ENCODE results near the gene DUS1L. TPM values are rescaled to one million over a fixed set of nuclear protein-coding genes. Genes with fewer than 3 reads are reported as not detected.

DUS1L gene
- total RNA-seq, 1 donor, result 56.1 TPM

DNA sequence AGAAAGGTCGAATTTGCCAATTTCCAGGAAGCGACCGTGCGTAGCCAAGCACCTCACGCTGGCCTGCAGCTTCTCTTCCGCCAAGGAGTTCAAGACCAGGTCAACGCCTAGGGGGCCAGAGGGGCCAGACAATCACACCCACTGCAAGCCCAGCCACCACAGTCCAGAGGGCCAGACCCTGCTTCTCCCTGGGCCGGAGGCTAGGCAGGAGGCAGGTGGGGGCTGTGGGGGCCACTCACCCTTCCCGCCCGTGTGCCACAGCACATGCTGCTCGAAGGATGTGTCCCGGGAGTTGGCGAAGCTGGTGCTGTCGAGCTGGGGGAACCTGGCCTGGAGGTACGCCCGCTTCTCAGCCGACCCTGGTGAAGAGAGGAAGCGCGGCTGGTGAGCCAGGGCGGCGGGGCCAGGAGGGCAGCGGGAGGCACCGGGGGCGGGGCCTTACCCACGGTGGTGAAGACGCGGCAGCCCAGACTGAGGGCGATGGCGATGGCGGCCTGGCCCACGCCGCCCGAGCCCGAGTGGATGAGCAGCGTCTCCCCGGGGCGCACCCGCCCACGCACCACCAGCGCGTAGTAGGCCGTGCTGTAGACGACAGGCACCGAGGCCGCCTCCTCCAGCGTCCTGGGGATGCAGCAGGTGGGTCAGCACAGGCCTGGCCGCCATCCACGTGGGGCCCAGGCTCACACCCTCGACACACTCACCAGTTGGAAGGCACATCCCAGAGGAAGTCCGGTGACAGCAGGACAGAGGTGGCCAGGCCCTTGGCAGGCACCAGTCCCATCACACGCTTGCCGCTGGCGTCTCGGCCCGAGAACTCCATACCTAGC, 18.1 kb upstream of the DUS1L start:
- no peak for TF ChIP-seq CTCF (IDR thresholded peaks at IDR 0.05; ENCODE audit: insufficient read depth, low read depth, low read length)
- no peak for DNase-seq (ENCODE audit: low read depth)
- H3K4me3 ChIP-seq (ENCODE audit: low read depth, low read length), result no peak overlapping the region

GRCh38 chr17:82083009-82083408, 17.4 kb upstream of the DUS1L start:
- H3K4me3 ChIP-seq (ENCODE audit: low read depth, low read length), result no peak overlapping the region
- no peak for DNase-seq (ENCODE audit: low read depth)
- no peak for TF ChIP-seq CTCF (IDR thresholded peaks at IDR 0.05; ENCODE audit: insufficient read depth, low read depth, low read length)

DNA sequence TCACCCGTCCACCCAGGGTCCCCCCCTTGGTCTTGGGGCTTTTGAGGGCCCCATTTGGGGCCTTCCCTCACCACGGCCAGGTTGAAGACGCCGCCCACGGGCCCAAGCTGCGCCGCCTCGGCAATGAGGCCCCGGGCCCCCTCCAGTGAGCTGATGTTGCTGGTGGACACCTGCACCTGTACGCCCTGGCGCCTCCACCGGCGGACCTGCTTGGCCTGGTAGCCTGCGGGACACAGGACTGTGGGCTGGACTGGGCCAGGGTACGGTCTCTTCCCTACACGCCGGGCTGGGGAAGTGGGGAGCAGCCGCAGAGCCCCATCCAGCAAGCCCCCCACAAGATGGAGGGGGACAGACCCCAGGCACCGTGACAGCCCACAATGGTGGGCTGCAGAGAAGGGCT, 16.9 kb upstream of the DUS1L start:
- DNase-seq (ENCODE audit: low read depth), result no peak
- H3K4me3 ChIP-seq (ENCODE audit: low read depth, low read length), result no peak overlapping the region
- no peak for TF ChIP-seq CTCF (IDR thresholded peaks at IDR 0.05; ENCODE audit: insufficient read depth, low read depth, low read length)

DNA sequence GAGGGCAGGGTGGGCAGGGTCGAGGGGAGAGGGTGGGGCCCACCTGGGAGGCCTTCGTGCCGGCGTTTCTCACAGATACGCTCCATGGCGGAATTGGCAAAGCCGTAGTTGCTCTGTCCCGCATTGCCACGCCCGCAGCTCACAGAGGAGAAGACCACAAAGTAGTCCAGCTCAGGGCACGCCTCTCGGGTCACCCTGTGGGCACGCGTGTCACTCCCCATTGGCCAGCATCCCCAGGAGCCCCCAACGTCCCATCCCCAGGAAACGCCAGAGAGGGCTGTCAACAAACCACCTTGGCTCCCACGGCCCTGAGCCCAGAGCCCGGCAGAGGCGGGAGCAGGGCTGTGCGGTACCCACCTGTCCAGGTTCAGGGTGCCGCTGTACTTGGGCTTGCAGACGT, 16.4 kb upstream of the DUS1L start:
- DNase-seq (ENCODE audit: low read depth), result no peak
- TF ChIP-seq CTCF (IDR thresholded peaks at IDR 0.05; ENCODE audit: insufficient read depth, low read depth, low read length), result no peak
- H3K4me3 ChIP-seq (ENCODE audit: low read depth, low read length), result no peak overlapping the region

DNA sequence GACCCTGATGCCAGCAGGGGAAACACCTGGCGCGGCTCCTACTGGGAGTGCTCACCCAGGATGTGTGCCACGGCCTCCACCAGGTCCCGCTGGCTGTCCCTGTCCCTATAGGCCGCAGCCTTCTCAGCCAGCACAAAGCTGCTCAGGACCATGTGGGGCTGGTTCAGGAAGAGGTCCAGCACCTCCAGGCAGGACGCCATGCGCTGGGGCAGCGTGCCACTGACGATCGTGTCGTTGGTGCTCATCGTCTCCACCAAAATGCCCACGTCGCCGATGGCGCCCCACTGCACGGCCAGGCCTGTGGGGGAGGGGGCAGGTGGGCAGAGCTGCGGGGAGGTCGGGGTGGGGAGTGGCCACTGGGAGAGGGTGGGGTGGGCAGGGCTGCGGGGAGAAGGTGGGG, 15.9 kb upstream of the DUS1L start:
- TF ChIP-seq CTCF (IDR thresholded peaks at IDR 0.05; ENCODE audit: insufficient read depth, low read depth, low read length), result no peak
- no peak overlapping the region for H3K4me3 ChIP-seq (ENCODE audit: low read depth, low read length)
- DNase-seq (ENCODE audit: low read depth), result no peak

DNA sequence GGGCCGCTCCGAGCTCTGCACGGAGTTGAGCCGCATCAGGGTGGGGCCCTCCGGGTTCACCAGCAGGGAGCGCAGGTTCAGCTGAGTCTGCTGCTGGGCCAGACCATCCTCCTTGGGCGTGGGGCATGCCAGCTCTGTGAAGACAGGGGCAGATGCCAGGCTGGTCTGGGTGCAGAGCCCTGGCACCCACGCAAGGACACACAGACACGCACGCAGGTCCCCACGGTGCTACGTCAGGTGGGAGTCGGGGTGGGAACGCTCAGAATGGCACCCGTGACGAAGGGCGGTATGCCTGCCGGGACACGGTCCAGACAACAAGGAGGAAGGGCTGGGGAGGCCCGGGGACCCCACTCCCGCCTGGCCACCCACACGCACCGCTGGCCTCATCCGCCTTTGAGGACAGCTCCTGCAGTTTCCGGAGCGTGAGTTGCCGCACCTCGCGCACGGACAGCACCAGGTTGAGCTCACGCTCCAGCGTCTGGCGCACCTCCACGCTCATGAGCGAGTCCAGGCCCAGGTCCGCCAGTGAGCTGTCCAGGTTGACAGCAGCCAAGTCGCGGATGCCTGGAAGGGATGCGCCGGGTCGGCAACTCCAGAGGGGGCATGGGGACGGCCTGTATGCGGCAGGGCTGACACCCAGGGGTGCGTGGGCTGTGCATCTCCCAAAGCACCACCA, 15.3 kb upstream of the DUS1L start:
- no peak for DNase-seq (ENCODE audit: low read depth)
- no peak overlapping the region for H3K4me3 ChIP-seq (ENCODE audit: low read depth, low read length)
- no peak for TF ChIP-seq CTCF (IDR thresholded peaks at IDR 0.05; ENCODE audit: insufficient read depth, low read depth, low read length)
